GM18508 (cell line): Measurements from ENCODE around the gene SLC7A7.
"Not testable (repeated sequence)": the region's sequence is repeated elsewhere in the genome, so short reads cannot be mapped to it uniquely, and the experiment has no call there.

ENCODE experiments used
- ATAC-seq: cut with Tn5 transposase; IDR thresholded peaks from one replicate; pipeline ENCODE4 v1.9.1; 2021; ENCODE audit warnings: moderate number of reproducible peaks; ENCODE audit not compliant: insufficient read depth, unreplicated experiment

SLC7A7 gene

DNA sequence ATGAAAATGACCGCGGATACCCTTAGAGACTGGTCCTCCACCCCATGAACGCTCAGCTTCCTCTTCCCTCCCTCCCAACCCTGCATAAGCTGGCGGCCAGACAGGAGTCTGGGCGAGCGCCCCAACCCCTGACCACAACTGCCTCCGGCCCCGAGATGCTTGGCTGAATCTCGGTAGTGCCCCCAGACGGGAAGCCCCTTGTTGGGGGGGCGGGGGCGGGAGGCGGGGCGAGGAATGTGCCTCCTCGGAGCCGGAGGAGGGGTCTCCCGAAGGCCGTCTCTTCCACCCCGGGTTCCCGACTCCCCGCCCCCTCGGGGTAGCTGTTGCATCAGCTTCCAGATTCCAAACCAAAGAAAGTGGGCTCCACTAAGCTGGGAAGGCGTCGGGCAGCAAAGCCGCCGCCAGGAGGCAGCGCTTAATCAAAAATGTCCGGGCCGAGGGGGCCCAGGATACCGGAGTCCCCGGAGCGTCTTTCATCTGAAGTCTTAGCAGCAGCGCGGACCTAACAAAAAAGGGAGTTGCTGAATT lies 7.4 kb upstream of the SLC7A7 start:
- ATAC-seq: no peak

DNA sequence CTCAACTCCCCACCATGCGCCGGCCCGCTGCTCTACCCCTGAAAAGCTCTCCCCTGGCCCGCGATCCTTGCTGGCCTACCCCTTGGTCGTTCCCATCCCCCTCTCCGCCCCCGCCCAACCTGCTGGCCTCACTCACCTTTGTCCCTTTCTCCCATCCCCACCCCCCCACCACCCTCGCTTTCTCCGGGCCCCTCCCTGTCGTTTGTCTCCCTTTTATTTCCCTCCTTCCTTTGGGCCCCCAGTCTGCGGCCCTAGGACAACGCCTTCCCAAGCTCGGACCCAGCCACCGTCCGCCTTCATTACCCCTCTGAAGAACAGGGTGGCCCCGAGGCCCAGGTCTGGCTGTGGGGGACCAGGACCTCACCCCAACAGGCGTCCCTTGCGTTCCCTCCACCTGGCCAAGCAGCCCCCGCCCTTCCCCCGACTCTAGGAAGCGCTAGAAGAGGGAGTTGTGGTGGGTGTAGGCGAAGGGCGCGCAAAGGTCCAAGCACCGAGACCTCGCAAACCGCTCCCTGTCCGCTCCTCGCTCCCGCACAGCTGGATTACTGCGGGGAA lies 6.9 kb upstream of the SLC7A7 start:
- ATAC-seq: no peak

DNA sequence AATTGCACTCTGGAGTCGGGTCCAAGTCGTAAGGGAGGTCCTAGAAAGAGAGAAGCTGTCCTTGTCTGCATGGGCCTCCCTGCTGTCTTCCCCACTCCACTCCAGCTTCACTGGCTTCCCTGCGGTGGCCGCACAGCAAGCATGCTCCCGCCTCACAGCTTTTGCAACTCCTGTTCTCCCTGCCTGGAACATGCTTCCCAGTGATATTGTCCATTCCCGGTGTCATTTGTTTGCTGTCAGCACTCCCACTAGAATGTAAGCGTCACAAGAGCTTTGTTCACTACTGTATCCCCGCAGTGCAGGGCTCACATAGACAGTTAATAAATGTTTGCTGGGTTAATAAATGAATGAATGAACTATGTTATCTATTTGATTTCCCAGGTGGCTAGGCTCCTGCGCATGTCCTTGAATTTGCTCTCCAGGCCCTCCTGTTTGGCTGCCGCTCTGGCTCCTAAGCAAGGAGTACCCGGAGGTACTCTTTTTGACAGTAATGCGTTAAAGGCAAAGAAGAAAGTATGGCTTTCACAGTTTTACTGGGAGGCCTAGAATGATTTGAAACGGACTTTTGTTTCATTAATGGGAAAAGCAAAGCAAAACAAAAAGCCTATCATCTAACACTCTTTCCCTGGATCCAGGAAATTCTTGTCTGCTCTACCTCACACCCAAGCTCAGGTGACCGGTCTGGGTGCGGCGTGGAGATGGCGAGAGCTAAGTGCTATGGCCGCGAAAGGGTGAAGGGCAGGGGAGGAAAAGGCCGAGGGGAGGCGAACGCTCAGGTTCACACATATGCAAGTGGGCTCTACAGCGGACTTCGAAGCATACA lies 6.2 kb upstream of the SLC7A7 start:
- ATAC-seq: no peak

DNA sequence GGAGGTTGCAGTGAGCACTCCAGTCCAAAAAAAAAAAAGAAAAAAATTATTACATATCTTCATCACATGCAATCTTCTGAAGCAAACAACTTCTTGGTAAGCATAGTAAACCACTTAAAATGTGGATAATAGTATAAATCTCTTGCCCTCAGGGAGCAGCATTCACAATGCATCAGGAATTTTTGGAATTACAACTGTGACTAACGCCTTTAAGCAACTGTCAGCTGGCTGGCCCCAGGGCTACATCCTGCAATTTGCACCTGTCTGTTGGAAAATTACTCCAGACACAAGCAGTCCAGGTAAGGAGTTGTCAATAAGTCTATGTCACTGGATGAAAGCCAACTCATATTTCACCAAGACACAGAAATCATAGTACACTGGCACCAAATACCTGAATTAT lies 5.5 kb upstream of the SLC7A7 start:
- ATAC-seq: no peak

DNA sequence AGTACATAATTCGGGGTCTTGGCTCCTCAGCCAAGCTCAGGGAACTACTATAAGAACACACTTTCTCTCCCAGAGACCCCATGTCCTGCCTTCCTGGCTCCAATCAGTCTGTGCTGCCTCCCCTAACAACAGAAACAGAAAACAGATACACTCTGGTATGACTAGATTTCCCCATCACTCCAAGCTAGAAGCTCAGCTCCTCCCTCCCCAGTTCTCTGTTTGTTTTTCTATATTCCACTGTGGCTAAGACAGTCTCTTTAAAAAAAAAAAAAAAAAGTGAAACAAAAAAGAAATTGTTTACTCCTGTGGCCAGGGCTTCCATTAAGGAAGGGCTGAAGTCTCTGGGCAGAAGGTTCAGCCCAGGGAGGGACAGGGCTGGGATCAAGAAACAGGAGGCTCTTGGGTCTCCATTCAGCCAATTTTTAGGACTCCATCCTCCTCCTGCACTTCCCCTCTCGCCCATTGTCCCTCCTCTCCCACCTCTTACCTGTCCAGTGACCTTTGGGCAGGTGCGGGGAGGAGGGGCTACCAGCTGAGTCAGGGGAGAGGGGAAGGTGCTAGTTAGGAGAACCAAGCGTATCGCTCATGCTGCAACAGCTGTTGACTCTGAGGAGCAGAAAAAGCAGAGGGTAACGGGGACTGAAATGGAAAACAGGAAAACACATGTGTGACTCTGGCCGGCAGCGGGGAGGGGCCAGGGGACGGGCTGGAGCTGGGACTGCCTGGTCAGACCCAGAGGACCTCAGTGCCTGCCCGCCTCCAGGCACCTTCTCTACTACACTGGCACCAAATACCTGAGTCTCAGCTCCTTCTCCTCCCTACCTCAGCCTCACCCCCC lies 4.1 kb upstream of the SLC7A7 start:
- ATAC-seq: no peak

DNA sequence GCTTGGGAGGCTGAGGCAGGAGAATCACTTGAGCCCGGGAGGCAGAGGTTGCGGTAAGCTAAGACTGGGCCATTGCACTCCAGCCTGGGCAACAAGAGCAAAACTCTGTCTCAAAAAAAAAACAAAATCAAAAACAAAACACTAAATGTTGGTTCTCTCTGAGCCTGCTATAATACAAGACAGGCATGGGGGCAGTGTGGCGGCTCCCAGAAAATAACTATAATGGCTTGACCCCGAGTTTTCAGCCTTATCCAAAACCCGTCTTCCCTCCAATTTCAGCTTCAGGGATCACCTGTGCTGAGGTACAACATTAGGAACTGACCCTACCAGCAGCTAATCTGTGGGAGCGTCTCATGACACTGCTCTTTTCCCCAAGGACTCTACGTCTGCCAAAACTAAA lies 862 bp downstream of the SLC7A7 start:
- ATAC-seq: no peak

DNA sequence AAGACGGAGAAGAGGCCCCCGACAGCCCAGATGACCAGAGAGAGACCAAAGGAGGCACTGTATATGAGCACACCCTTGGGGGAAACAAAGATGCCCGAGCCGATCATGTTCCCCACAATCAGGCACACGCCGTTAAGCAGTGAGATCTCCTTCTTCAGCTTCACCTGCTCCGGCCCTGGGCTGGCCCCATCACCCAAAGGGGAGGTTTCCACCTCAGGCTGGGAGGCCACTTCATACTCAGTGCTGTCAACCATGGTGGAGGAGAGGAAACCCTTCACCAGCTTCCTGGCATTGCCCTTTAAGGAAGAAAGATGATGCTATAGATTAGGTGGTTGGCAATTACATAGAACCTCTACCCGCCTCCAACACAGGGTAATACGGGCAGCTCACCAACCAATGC lies 2.1 kb downstream of the SLC7A7 start:
- ATAC-seq: no peak

DNA sequence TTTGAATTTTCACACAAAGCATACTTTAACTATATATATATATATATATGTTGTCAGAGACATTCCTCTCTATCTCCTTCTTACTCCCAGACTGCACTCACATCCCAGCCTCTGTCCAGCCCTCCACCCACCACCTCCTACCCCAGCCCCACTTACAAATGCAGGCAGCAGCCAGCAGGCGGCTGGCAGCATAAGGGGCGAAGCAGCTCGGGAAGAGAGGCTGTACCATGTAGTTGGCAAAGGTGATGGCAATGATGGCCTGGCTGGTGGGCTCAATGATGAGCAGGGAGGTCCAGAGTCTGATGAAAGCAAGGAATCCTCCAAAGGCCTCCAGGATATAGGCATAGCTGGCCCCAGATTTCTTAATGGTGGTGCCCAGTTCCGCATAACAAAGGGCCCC lies 2.5 kb downstream of the SLC7A7 start:
- no peak for ATAC-seq

DNA sequence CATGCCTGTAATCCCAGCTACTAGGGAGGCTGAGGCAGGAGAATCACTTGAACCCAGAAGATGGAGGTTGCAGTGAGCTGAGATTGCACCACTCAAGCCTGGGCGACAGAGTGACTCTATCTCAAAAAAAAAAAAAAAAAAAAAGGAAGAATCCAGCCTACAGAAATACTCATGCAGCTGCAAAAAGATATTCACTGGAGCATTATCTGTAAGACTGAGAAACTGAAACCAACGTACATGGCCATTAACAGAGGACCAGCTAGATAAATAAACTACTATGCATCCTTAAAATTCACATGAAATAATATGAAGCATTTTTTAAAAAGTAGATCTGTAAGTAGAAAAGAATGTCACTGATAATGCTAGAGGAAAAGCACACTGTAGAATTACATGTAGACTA lies 3.5 kb downstream of the SLC7A7 start:
- no peak for ATAC-seq

DNA sequence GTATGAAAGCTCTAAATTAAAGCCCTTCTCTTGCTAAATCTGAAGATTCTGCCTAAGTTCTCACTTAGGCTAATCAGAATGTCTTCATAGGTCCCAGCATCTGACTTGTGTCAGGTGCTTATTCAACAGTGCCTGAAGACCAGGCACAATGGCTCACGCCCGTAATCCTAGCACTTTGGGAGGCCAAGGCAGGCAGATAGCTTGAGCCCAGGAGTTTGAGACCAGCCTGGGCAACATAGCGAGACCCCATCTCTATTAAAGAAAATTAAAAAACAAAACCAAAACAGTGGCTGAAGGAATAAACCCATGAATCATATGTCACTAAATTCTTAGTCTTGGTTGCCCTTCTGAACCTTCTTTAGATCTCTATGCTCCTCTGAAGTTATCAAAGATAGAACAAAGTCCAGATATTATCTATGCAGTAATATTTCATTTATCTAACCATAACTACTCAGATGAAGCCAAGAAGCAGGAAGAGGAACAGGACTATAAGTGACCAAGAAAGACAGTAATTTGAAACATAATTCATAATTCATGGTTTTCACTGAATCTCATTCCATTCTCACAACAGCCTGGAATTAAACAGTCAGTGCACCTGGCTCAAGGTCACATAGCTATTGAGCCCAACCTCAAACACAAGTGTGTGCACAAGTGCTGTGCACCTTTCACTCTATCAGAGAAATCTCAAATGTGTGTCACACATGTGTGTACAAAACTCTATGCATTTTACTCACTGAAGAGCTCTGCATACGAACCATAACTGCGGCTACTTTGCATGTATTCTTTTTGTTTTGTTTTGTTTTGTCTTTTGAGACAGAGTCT lies 6.6 kb downstream of the SLC7A7 start:
- ATAC-seq: no peak

DNA sequence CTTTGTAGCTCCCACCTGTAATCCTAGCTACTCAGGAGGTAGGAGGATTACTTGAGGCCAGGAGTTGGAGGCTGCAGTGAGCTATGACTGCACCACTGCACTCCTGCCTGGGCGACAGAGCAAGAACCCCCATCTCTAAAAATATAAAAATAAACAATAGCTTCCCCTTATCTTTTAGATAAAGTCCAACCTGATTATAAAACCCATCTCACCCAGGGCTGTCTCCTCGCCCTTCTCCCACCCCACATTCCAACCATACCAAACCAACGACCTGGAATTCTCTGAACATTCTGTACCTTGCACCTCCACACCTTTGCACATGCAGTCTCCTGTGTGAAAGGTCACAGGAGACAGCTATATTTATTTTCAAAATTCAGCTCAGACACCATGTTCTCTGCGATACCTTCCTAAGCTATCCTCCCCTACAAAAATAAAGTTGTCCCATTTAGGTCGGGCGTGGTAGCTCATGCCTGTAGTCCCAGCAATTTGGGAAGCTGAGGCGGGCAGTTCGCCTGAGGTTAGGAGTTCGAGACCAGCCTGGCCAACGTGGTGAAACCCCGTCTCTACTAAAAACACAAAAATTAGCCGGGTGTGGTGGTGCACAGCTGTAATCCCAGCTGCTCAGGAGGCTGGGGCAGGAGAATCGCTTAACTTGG lies 7.7 kb downstream of the SLC7A7 start:
- no peak for ATAC-seq

DNA sequence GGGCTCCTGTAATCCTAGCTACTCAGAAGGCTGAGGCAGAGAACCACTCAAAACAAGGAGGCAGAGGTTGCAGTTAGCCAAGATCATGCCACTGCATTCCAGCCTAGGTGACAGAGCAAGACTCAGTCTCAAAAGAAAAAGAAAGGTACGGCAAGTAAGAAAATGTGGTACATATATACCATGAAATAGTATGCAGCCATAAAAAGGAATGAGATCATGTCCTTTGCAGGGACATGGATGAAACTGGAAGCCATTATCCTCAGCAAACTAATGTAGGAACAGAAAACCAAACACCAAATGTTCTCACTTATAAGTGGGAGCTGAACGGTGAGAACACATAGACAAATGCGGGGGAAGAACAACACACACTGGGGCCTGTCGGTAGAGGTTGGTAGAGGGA lies 10.0 kb downstream of the SLC7A7 start:
- ATAC-seq: not testable (repeated sequence)

DNA sequence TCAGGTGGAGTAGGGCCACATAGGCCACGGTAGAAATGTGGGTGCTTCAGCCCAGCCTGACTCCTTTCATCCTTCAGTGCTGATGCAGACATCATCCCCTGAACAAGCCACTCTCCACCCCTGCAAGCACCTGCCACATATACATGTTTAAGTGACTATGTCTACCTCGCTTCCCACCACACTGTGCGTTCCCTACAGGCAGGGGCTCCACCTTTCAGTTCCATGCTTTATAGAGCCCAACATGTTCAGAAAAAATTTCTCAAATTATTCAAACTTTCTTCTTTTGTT lies 11.6 kb downstream of the SLC7A7 start:
- ATAC-seq: no peak

DNA sequence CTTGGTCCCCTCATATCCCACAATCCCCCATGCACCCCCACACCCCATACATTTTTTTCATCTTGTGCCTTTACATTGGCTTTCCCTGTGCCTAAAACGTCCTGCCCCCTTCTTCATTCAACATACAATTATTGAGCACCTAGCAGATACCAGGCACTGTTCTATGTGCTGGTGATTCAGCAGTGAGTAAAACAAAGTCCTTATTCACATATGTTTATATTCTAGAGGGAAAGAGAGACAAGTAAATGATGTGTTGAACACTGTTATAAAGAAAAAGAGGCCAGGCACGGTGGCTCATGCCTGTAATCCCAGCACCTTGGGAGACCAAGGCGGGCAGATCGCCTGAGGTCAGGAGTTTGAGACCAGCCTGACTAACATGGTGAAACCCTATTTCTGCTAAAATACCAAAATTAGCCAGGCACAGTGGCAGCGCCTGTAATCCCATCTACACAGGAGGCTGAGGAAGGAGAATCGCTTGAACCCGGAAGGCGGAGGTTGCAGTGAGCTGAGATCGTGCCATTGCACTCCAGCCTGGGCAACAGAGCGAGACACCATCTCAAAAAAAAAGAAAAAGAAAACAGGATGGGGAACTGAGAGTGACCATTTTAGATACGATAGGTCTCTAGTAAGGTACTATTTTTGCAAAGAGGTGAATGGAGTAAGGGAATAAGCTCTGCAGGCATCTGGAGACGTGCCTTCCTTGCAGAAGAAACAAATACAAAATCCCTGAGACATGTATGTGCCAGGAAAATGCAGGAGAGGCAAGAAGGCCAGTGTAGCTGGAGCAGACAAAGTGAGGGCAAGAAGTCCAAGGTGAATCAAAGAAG lies 12.2 kb downstream of the SLC7A7 start:
- no peak for ATAC-seq

DNA sequence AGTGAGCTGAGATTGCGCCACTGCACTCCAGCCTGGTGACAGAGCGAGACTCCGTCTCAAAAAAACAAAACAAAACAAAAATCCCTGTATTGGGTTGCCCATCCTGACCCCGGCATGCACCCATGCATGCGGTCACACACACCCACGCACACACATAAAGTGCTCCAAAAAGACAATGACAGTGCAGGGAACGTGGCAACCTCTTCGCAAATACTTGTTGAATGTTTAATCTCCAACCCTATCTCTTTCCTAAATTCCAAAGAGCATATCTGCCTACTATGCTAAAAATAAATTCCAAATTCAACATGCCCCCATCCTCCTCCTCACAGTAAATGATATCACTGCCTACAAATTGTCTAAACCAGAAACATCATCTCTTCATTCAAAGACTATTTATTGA lies 13.5 kb downstream of the SLC7A7 start:
- ATAC-seq: no peak

DNA sequence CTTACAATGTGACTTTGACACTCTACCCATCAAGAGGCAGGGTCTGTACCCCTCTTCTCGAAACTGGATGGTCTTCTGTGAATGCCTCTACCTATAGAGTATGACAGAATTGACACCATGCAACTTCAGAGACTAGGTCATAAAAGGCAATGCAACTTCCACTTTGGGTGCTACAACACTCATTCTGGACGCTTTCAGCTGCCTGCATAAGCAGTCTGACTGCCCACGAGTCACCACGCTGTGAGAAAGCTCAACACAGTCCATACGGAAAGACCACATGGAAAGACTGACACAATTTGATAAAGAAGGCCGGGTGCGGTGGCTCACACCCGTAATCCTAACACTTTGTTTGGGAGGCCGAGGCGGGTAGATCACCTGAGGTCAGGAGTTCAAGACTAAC lies 14.9 kb downstream of the SLC7A7 start:
- ATAC-seq: no peak

DNA sequence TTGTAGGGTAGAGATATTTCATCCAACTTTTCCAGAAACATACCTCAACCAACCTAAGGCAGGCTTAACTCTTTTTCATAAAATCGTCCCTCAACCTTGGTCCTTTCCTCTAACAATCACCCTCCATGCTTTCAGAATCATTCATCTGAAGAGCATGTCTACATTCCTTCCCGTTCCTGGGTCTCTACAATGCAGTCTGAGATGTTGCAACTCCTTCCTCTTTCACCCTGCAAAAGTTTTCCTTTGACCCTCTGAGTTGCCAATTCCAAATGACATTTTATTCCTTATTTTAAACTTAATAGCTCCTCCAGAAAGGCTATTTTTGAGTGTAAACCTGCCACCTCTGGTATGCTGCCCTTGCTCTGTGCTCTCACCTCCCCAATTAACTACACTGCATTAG lies 16.7 kb downstream of the SLC7A7 start:
- no peak for ATAC-seq

DNA sequence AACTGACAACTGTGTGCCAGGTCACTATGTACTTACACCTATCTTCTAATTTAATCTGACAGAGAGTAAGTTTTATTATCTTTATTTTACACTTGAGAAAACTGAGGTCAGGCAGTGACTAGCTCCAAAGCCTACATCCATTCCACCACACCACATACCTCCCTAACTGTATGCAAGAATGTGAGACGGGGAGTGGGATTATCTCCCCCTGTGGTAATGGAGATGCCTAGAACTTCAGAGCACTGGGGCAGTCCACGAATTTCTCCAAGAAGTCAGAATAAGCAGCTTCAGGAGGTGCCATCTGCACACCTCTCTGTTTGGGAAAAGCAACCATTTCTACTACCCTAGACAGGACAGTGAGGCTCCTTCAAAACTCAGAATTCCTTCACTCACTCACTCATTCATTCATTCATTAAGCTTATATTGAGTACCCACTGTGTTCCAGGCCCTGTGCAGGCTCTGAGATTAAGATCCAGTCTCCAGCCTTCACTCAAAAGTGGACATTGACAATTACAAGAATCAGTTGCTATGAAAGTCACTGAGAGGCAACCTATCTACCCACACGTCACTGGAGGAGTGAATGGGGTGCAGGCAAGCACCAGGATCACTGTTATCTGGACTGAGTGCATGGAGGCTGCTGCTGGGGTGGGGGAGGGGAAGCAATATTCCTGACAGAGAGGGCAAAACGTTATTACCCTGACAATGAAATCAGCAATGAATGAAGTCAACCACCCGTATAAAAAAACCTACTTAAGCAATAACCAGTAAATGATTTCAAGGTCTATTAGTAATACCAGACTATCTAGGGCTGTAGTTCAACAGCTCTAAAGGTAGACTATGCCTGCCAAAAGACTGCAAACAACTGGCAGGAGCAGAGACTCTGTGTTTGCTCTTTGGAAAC lies 18.0 kb downstream of the SLC7A7 start:
- ATAC-seq: no peak
